ENCODE data around the gene ABHD8.

- no peak for TF ChIP-seq CTCF (IDR thresholded peaks at IDR 0.05; ENCODE audit: low read length)
- TF ChIP-seq EZH2 (optimal IDR thresholded peaks at IDR 0.05; ENCODE audit: low read depth, low read length), result no peak
Measured at GRCh38 chr19:17243830-17244617, 59.2 kb downstream of the ABHD8 start.
